PC-9 (cell line): ENCODE data around the gene SNRPE.

Source experiments
- EZH2 ChIP-seq: fragments of 200-600 bp; sonication (generic); IDR thresholded peaks from 2 replicates; pipeline ENCODE4 v1.8.0; 2017; ENCODE audit warnings: antibody characterized with exemption, low read depth
- TF ChIP-seq, protein P1 (sequence below): fragments of 200-600 bp; sonication (generic); conservative IDR thresholded peaks from 2 replicates; pipeline ENCODE4 v1.6.1; 2017; ENCODE audit warnings: mixed run types, antibody characterized with exemption, mild to moderate bottlenecking, moderate library complexity

- TF ChIP-seq EZH2, result no peak
- TF ChIP-seq, protein P1, sequence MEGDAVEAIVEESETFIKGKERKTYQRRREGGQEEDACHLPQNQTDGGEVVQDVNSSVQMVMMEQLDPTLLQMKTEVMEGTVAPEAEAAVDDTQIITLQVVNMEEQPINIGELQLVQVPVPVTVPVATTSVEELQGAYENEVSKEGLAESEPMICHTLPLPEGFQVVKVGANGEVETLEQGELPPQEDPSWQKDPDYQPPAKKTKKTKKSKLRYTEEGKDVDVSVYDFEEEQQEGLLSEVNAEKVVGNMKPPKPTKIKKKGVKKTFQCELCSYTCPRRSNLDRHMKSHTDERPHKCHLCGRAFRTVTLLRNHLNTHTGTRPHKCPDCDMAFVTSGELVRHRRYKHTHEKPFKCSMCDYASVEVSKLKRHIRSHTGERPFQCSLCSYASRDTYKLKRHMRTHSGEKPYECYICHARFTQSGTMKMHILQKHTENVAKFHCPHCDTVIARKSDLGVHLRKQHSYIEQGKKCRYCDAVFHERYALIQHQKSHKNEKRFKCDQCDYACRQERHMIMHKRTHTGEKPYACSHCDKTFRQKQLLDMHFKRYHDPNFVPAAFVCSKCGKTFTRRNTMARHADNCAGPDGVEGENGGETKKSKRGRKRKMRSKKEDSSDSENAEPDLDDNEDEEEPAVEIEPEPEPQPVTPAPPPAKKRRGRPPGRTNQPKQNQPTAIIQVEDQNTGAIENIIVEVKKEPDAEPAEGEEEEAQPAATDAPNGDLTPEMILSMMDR, result no peak
Measured at GRCh38 chr1:203858055-203858454, 3.3 kb upstream of the SNRPE start.
